Testis (tissue), 3 donors: ENCODE data around the gene GADD45GIP1. TPM values are rescaled to one million over a fixed set of nuclear protein-coding genes. Genes with fewer than 3 reads are reported as not detected.

Source experiments
- DNase-seq: peaks from one replicate; pipeline ENCODE4 v3.0.0-alpha.2; 2019
- H3K27ac ChIP-seq, 2 donors: fragments of 200-600 bp; sonication (generic); one replicate each; pipeline ENCODE4 v1.5.1; 2019
- H3K27me3 ChIP-seq: fragments of 200-600 bp; sonication (generic); one replicate; pipeline ENCODE4 v1.5.1; 2019
- H3K36me3 ChIP-seq: fragments of 200-600 bp; sonication (generic); one replicate; pipeline ENCODE4 v1.5.1; 2017; ENCODE audit warnings: low read depth; ENCODE audit errors: missing control alignments
- H3K4me1 ChIP-seq: fragments of 200-600 bp; sonication (generic); one replicate; pipeline ENCODE4 v1.5.1; 2019
- H3K4me3 ChIP-seq, 2 donors: fragments of 200-600 bp; sonication (generic); one replicate each; pipeline ENCODE4 v1.5.1; 2017 to 2019
- H3K9me3 ChIP-seq: fragments of 200-600 bp; sonication (generic); one replicate; pipeline ENCODE4 v1.5.1; 2017
- POLR2A ChIP-seq: fragments of 450-650 bp; IDR thresholded peaks from one replicate; pipeline ENCODE4 v1.6.1; 2017; ENCODE audit warnings: antibody characterized with exemption, mild to moderate bottlenecking, moderate library complexity
- WGBS, 2 donors: methylation state at CpG; one replicate each; pipeline ENCODE4 v1.1.5; 2018; 5-methylcytosine and 5-hydroxymethylcytosine counted together
- intact Hi-C: fragments of 100-400 bp; cut with DNase I; formaldehyde crosslinking; loops from one replicate; pipeline ENCODE4 v1.15.1; 2023; ENCODE audit warnings: low total_unique reads
- polyA plus RNA-seq: library from polyadenylated mRNA; stranded (reverse); fragments of 350-450 nt; fragmentation: Illumina TruSeq; extraction: RNeasy Lipid Tissue Mini Kit (QIAGEN cat#74804); gene quantifications from one replicate; pipeline ENCODE4 v1.2.3, GENCODE V29; 2014; ENCODE audit warnings: low read depth, low replicate concordance; ENCODE audit not compliant: insufficient read depth
- total RNA-seq, 2 donors: library from RNA; depleted of rRNA; stranded (reverse); fragments of >200 nt; gene quantifications; one replicate each; pipeline ENCODE4 v1.2.3, GENCODE V29; 2016
- TF ChIP-seq, protein P1 (sequence below), 3 experiments: fragments of 450-650 bp in 2 of 3; fragments of 200-600 bp in 1 of 3; sonication (generic) in 1 of 3; IDR thresholded peaks; one replicate each; pipeline ENCODE4 v1.5.1; 2016 to 2019; ENCODE audit warnings: antibody characterized with exemption in 3 of 3, mild to moderate bottlenecking in 2 of 3, moderate library complexity in 1 of 3

GADD45GIP1 gene
- total and polyA plus RNA-seq, 3 donors from 2014 or later, result 21.6 to 39.8 (median 32.2) TPM

DNA sequence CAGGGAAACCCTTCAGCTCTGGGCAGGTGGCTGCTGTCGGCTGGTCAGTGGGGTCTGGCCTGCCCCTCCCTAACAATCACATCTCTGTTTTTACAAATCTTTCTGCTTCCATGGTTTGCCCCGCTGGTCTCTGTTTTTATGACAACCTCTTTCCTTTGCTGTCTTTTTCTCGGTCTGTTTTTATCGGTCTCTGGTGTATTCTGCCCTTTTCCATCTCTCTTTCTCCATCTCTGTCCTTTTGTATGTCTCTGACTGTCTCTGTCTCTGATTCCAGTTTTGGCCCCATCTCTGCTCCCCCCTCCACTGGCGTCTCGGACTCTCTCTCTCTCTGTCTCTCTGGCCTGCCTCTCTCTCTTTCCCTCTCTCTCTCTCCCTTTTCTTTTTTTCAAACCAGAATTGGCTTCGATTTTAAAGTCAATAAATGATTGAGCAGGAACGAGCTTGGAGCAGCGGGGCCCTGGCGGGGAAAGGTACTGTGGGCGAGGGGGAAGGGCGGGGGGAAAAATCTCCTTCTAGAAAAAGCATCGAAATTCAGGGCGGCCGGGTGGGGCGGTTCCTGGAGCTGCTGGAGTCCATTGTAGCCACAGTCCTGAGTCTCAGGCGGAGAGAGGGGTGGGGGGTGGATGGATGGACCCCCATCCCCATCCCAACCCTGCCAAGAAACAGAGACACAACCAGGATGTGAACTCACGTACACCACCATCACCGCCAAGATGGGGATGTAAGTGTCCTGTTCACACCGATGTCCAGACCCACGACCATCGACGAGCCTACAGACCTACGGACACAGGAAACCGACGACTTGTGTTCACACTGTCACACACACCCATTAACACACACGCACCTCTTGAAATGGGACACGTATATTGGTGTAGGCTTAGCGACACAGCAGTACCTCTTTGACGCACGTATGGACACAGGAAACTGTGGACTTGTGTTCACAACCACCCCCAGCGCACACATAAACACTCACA is 41.2 kb upstream of the GADD45GIP1 start:
- Histone ChIP-seq H3K4me3 (no peak overlapping the region), H3K4me1 (peaks cover 32% of the 10 kb centered on the region), H3K9me3 (no peaks in the 10 kb centered on the region), H3K36me3 (no peaks in the 10 kb centered on the region), H3K27me3 (no peaks in the 10 kb centered on the region), H3K27ac (peak overlapping the region; percentile 34 to 64)
- TF ChIP-seq, protein P1, sequence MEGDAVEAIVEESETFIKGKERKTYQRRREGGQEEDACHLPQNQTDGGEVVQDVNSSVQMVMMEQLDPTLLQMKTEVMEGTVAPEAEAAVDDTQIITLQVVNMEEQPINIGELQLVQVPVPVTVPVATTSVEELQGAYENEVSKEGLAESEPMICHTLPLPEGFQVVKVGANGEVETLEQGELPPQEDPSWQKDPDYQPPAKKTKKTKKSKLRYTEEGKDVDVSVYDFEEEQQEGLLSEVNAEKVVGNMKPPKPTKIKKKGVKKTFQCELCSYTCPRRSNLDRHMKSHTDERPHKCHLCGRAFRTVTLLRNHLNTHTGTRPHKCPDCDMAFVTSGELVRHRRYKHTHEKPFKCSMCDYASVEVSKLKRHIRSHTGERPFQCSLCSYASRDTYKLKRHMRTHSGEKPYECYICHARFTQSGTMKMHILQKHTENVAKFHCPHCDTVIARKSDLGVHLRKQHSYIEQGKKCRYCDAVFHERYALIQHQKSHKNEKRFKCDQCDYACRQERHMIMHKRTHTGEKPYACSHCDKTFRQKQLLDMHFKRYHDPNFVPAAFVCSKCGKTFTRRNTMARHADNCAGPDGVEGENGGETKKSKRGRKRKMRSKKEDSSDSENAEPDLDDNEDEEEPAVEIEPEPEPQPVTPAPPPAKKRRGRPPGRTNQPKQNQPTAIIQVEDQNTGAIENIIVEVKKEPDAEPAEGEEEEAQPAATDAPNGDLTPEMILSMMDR (IDR thresholded peaks at IDR 0.05), result no peak
- TF ChIP-seq POLR2A, result no peak
- 76 to 80% methylated on average over 32 of the region's 32 CpGs for WGBS, 2 donors
- intact Hi-C loops, result no loop called here
- no peak for DNase-seq

DNA sequence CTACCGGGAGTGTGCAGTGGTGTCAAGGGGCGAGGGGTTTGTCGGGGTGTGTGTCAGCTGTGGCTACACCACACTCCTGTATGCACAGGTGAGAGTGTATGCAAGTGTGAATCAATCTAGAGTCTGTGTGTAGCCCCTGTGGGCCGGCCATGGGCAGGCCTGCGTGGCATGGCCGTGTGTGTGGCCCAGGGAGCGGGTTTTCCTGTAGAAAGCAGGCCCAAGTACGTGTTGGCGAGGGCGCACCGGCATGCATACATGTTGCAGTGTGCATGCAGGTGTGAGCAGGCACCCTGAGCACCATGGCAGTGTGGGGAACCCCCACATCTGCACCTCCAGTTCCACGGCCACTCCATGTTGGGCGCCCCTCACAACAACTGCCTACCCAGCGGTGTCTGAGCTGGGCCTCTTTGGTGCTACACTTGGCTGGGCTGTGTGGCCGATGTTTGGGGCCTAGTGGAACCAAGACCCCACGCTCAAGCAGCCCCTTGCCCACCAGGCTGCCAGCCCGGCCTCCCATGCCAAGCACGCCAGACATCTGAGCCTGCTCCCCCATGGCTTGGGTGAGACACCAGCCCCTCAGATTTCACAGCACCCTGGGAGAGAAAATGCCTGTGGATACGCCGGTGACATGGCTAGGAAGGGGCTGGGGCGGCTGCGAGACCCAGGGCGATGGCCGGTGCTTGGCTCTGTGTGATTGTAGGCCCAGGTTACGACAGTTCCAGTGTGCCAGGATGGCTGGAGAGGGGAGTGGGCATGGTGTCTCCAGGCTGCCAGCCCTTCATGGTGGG is 40.4 kb upstream of the GADD45GIP1 start:
- Histone ChIP-seq H3K27me3 (no peaks in the 10 kb centered on the region), H3K36me3 (no peaks in the 10 kb centered on the region), H3K4me3 (peak overlapping the region in 1 of 2 donors; percentile 72), H3K27ac (peak overlapping the region; percentile 86 to 87), H3K4me1 (peaks cover 26% of the 10 kb centered on the region), H3K9me3 (no peaks in the 10 kb centered on the region)
- WGBS, 2 donors, result 77% methylated on average over 10 to 24 of the region's 25 CpGs
- TF ChIP-seq POLR2A, result no peak
- TF ChIP-seq, protein P1 (IDR thresholded peaks at IDR 0.05), result no peak
- no peak for DNase-seq
- intact Hi-C loops, result no loop called here

DNA sequence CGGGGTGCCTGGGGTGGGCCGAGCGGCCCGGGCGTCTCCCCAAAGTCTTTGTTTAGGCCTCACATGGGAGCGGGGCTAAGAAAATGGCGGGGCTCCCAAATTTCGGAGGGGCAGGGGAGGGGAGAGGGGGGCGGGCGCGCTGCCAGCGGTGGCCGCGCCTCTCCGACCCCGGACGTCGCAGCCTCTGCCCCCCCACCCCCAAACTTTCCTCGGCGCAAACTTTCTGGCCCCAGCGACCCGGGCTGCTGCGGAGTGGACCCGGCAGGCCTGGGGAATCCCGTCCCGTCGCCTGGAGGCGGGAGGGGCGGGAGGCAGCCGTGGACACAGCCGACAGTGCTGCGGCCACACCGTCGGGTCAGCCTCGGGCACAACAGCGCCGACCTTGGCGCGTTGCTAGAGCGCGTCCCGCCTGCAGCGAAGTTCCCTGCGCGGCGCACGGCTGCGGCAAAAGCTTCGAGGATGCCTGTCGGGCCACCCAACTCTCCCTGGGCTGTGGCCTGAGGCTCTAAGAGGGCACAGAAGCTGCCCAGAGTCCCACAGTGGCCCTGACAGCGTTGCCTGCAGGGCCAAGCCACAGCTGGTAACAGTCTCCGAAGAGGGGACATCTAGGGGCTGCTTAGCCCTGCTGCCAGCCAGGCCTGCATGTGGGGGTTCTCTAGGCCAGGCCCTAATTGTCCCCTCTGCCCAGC is 39.5 kb upstream of the GADD45GIP1 start:
- no peak for DNase-seq
- intact Hi-C loops, result no loop called here

More for the DNA sequence above, 39.5 kb upstream of the GADD45GIP1 start:
- Histone ChIP-seq H3K4me1 (peaks cover 20% of the 10 kb centered on the region), H3K27me3 (no peaks in the 10 kb centered on the region), H3K9me3 (no peaks in the 10 kb centered on the region), H3K27ac (peak overlapping the region; percentile 86 to 87), H3K36me3 (no peaks in the 10 kb centered on the region), H3K4me3 (peak overlapping the region; percentile 59 to 72)
- 0 to 1% methylated on average over 14 to 51 of the region's 52 CpGs for WGBS, 2 donors
- TF ChIP-seq, protein P1 (IDR thresholded peaks at IDR 0.05), result no peak
- TF ChIP-seq POLR2A, result no peak
